GM18951 (cell line): ENCODE results near the gene NUDT16L1.

Source experiments
- POLR2A ChIP-seq: IDR thresholded peaks from 4 replicates; pipeline ENCODE4 v1.6.1; 2011; ENCODE audit warnings: mild to moderate bottlenecking; ENCODE audit not compliant: insufficient read length, insufficient read depth; ENCODE audit errors: extremely low read depth
- in situ Hi-C: fragments of 300-500 bp; cut with MboI; formaldehyde crosslinking; loops from one replicate; pipeline ENCODE4 v1.12.0; 2022; ENCODE audit warnings: low sequenced_read_pairs, mixed read lengths, inconsistent platforms; ENCODE audit not compliant: unreplicated experiment

The NUDT16L1 gene

GRCh38 chr16:4682084-4682591 is 11.2 kb upstream of the NUDT16L1 start:
- in situ Hi-C loops, result no loop called here

GRCh38 chr16:4682616-4683254 is 10.6 kb upstream of the NUDT16L1 start:
- no peak for TF ChIP-seq POLR2A
- in situ Hi-C loops, result no loop called here

More at GRCh38 chr16:4682084-4682591, 11.2 kb upstream of the NUDT16L1 start:
- TF ChIP-seq POLR2A, result no peak

GRCh38 chr16:4683255-4684057 is 9.9 kb upstream of the NUDT16L1 start:
- in situ Hi-C loops, result no loop called here
- TF ChIP-seq POLR2A, result no peak

GRCh38 chr16:4684058-4684715 is 9.2 kb upstream of the NUDT16L1 start:
- no peak for TF ChIP-seq POLR2A
- in situ Hi-C loops, result no loop called here

- TF ChIP-seq POLR2A, result no peak
- in situ Hi-C loops, result no loop called here
Measured at GRCh38 chr16:4684763-4685162, 8.6 kb upstream of the NUDT16L1 start.

GRCh38 chr16:4685292-4685691 is 8.1 kb upstream of the NUDT16L1 start:
- in situ Hi-C loops, result no loop called here
- no peak for TF ChIP-seq POLR2A

GRCh38 chr16:4685776-4686496 is 7.4 kb upstream of the NUDT16L1 start:
- in situ Hi-C loops, result no loop called here
- no peak for TF ChIP-seq POLR2A

- no peak for TF ChIP-seq POLR2A
- in situ Hi-C loops, result no loop called here
Measured at GRCh38 chr16:4686497-4687210, 6.7 kb upstream of the NUDT16L1 start.

GRCh38 chr16:4687416-4687815 is 5.9 kb upstream of the NUDT16L1 start:
- no peak for TF ChIP-seq POLR2A
- in situ Hi-C loops, result no loop called here

GRCh38 chr16:4687946-4688673 is 5.3 kb upstream of the NUDT16L1 start:
- in situ Hi-C loops, result no loop called here
- no peak for TF ChIP-seq POLR2A

- no peak for TF ChIP-seq POLR2A
- in situ Hi-C loops, result no loop called here
Measured at GRCh38 chr16:4688674-4689045, 4.7 kb upstream of the NUDT16L1 start.
